Mucosa of rectum (tissue), 2 donors: ENCODE results near the gene HOXA10.

ENCODE experiments used
- H3K27ac ChIP-seq, 2 donors: one replicate each; pipeline ENCODE4 v1.7.0; 2013; ENCODE audit warnings: inconsistent platforms in 2 of 2, low read depth in 2 of 2, low read length in 2 of 2
- H3K27me3 ChIP-seq, 2 donors: one replicate each; pipeline ENCODE4 v1.7.0; 2013; ENCODE audit warnings: low read length in 2 of 2; ENCODE audit not compliant: control insufficient read depth in 2 of 2, insufficient read depth in 2 of 2
- H3K36me3 ChIP-seq, 2 donors: one replicate each; pipeline ENCODE4 v1.7.0; 2013; ENCODE audit warnings: low read length in 2 of 2; ENCODE audit not compliant: control insufficient read depth in 2 of 2, insufficient read depth in 2 of 2
- H3K4me1 ChIP-seq, 2 donors: one replicate each; pipeline ENCODE4 v1.7.0; 2013; ENCODE audit warnings: low read length in 2 of 2, mild to moderate bottlenecking in 1 of 2; ENCODE audit not compliant: control insufficient read depth in 2 of 2, insufficient read depth in 2 of 2
- H3K4me3 ChIP-seq, 2 donors: one replicate each; pipeline ENCODE4 v1.7.0; 2013; ENCODE audit warnings: low read length in 2 of 2
- H3K9ac ChIP-seq, 2 donors: one replicate each; pipeline ENCODE4 v1.7.0; 2013; ENCODE audit warnings: low read length in 2 of 2, low read depth in 1 of 2, mild to moderate bottlenecking in 1 of 2
- H3K9me3 ChIP-seq, 2 donors: one replicate each; pipeline ENCODE4 v1.7.0; 2013; ENCODE audit warnings: low read length in 2 of 2; ENCODE audit not compliant: control insufficient read depth in 2 of 2
- donor health status: healthy.
- donor health status: Normal muscosa, but diverticular disease.

HOXA10 gene

DNA sequence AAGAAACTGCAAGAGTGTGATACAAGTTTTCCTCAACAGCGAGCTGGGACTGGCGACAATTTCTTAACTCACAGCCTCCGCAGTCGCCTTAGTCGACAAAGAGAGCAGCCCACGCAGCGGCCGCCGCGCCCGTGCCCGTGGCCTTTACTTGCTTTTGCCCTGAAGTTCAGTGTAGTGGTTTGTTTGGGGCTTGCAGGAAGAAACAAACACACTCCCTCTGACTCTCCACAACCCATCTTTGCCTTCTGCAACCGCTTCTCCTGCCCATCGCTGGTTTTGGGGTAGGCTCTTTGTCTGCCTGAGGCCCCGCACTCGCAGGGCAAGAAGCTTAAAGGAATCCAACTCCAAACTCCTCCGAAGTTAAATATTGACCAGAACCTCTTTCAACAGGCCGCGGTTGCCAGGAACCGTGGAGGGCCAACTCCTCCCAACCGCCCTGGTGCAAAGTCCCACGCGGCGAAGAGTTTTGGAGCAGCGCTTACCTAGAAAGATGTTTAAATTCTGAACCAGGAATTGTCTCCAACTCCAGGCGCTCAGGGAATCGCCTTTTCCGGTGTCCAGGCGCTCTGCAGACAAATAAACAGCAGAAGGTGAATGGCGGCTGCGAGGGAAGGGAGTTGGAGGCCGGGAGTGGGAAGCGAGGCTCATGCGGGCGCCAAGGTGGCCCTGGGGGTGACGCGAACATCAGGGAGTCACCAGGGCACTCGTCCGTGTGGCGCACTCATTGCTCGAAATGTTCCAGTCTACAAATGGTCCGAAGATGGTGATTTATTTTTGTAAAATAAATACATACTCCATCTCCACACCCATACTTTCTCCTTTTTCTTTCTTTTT lies 51.8 kb downstream of the HOXA10 start:
- Histone ChIP-seq H3K27ac (peak overlapping the region; percentile 81 to 88), H3K9me3 (no peaks in the 10 kb centered on the region), H3K27me3 (no peaks in the 10 kb centered on the region), H3K4me3 (peak overlapping the region; percentile 56 to 69), H3K36me3 (peaks cover 0 to 3% of the 10 kb centered on the region in 2 donors), H3K9ac (peak overlapping the region; percentile 29 to 73), H3K4me1 (peaks cover 46 to 78% of the 10 kb centered on the region in 2 donors)

DNA sequence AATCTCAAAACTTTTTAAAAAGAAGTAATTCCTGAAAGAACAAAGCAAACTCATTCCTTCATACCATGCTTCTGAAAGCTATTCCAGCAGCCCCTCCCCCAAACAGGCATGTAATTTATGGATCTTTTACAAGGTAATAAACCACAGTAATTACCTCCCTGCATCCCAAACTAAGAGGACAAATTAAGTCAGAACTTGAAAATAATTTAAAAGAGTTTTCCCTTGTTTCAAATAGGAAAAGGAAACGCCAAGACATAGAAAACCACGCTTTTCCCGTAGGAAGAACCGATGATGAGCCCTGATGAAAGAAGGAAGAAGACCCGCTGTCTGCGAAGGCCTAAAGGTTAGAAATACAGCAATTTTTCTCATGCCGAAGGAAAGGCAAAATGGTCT lies 52.4 kb downstream of the HOXA10 start:
- H3K27me3 ChIP-seq, result no peaks in the 10 kb centered on the region
- peaks cover 47 to 82% of the 10 kb centered on the region in 2 donors for H3K4me1 ChIP-seq
- H3K9me3 ChIP-seq, result no peaks in the 10 kb centered on the region
- peak overlapping the region; percentile 20 to 73 for H3K9ac ChIP-seq
- H3K4me3 ChIP-seq, result peak overlapping the region; percentile 56 to 69
- H3K36me3 ChIP-seq, result peaks cover 0 to 4% of the 10 kb centered on the region in 2 donors
- H3K27ac ChIP-seq, result peak overlapping the region; percentile 81 to 88
